ENCODE measurements around the gene DNAJC10. TPM values are rescaled to one million over a fixed set of nuclear protein-coding genes. Genes with fewer than 3 reads are reported as not detected.

The DNAJC10 gene
- polyA plus RNA-seq, 1 donor (not counting 4 experiments of a cell fraction or from before 2014, with no cell fraction given): 92.6 TPM

GRCh38 chr2:182827182-182827879 is 111.3 kb downstream of the DNAJC10 start:
- FAIRE-seq (no peak), DNase-seq (ENCODE audit: low read depth, low spot score) (no peak)
- H4K20me1 ChIP-seq (ENCODE audit: control insufficient read depth, extremely low read depth, insufficient read depth, low read length): no peaks in the 10 kb centered on the region
- no peak overlapping the region for H3K4me2 ChIP-seq (ENCODE audit: control insufficient read depth, extremely low read depth, insufficient read depth, low read depth, low read length)
- H3K9me3 ChIP-seq (ENCODE audit: control insufficient read depth, low read depth, low read length): no peaks in the 10 kb centered on the region
- H3K27ac ChIP-seq (ENCODE audit: control insufficient read depth, insufficient read depth, low read length): no peak overlapping the region
- TF ChIP-seq CTCF (optimal IDR thresholded peaks at IDR 0.05 in 1 of 3, IDR thresholded peaks at IDR 0.05 in 1 of 3, conservative IDR thresholded peaks at IDR 0.05 in 1 of 3; ENCODE audit: extremely low read depth in 1 of 3, insufficient read depth in 2 of 3, low read length in 3 of 3) (no peak), EZH2 (IDR thresholded peaks at IDR 0.05; ENCODE audit: low read length) (no peak)
- dilution Hi-C loops (cut with MboI; ENCODE audit: extremely low pct_ligation_motif_present, low sequenced_read_pairs): no loop called here
- H3K27me3 ChIP-seq (ENCODE audit: control insufficient read depth, extremely low read depth, insufficient read depth, low read length): no peaks in the 10 kb centered on the region
- no peak overlapping the region for H3K9ac ChIP-seq (ENCODE audit: control insufficient read depth, extremely low read depth, insufficient read depth, low read length)
- H3K36me3 ChIP-seq (ENCODE audit: control insufficient read depth in 2 of 2, extremely low read depth in 1 of 2, insufficient read depth in 2 of 2, low read length in 2 of 2): no peaks in the 10 kb centered on the region
- H3K79me2 ChIP-seq (ENCODE audit: control insufficient read depth, insufficient read depth, low read length): no peaks in the 10 kb centered on the region
- no peak overlapping the region for H2AFZ ChIP-seq (ENCODE audit: control insufficient read depth, low read length)
- H3K9me1 ChIP-seq (ENCODE audit: control insufficient read depth, extremely low read depth, insufficient read depth, low read length): no peaks in the 10 kb centered on the region
- no peaks in the 10 kb centered on the region for H3K4me1 ChIP-seq (ENCODE audit: control insufficient read depth, extremely low read depth, insufficient read depth, low read length)
- H3K4me3 ChIP-seq (ENCODE audit: control insufficient read depth in 2 of 3, extremely low read depth in 1 of 3, insufficient read depth in 2 of 3, low read depth in 1 of 3, low read length in 3 of 3): no peak overlapping the region

- no peaks in the 10 kb centered on the region for H3K79me2 ChIP-seq (ENCODE audit: control insufficient read depth, insufficient read depth, low read length)
- TF ChIP-seq EZH2 (IDR thresholded peaks at IDR 0.05; ENCODE audit: low read length) (no peak), CTCF (optimal IDR thresholded peaks at IDR 0.05 in 1 of 3, IDR thresholded peaks at IDR 0.05 in 1 of 3, conservative IDR thresholded peaks at IDR 0.05 in 1 of 3; ENCODE audit: extremely low read depth in 1 of 3, insufficient read depth in 2 of 3, low read length in 3 of 3) (no peak)
- no peaks in the 10 kb centered on the region for H4K20me1 ChIP-seq (ENCODE audit: control insufficient read depth, extremely low read depth, insufficient read depth, low read length)
- no peak overlapping the region for H3K27ac ChIP-seq (ENCODE audit: control insufficient read depth, insufficient read depth, low read length)
- dilution Hi-C loops (cut with MboI; ENCODE audit: extremely low pct_ligation_motif_present, low sequenced_read_pairs): no loop called here
- no peak overlapping the region for H2AFZ ChIP-seq (ENCODE audit: control insufficient read depth, low read length)
- FAIRE-seq (no peak), DNase-seq (ENCODE audit: low read depth, low spot score) (no peak)
- H3K9me1 ChIP-seq (ENCODE audit: control insufficient read depth, extremely low read depth, insufficient read depth, low read length): no peaks in the 10 kb centered on the region
- H3K4me2 ChIP-seq (ENCODE audit: control insufficient read depth, extremely low read depth, insufficient read depth, low read depth, low read length): no peak overlapping the region
- no peaks in the 10 kb centered on the region for H3K4me1 ChIP-seq (ENCODE audit: control insufficient read depth, extremely low read depth, insufficient read depth, low read length)
- no peaks in the 10 kb centered on the region for H3K9me3 ChIP-seq (ENCODE audit: control insufficient read depth, low read depth, low read length)
- no peaks in the 10 kb centered on the region for H3K27me3 ChIP-seq (ENCODE audit: control insufficient read depth, extremely low read depth, insufficient read depth, low read length)
- H3K9ac ChIP-seq (ENCODE audit: control insufficient read depth, extremely low read depth, insufficient read depth, low read length): no peak overlapping the region
- no peak overlapping the region for H3K4me3 ChIP-seq (ENCODE audit: control insufficient read depth in 2 of 3, extremely low read depth in 1 of 3, insufficient read depth in 2 of 3, low read depth in 1 of 3, low read length in 3 of 3)
- no peaks in the 10 kb centered on the region for H3K36me3 ChIP-seq (ENCODE audit: control insufficient read depth in 2 of 2, extremely low read depth in 1 of 2, insufficient read depth in 2 of 2, low read length in 2 of 2)
Measured at GRCh38 chr2:182831101-182831500, 115.0 kb downstream of the DNAJC10 start.
